ENCODE data around the gene MYH16.
A peak's percentile ranks its signal among the peaks of the same experiment; 100 is the strongest.
"Not testable (repeated sequence)": the region's sequence is repeated elsewhere in the genome, so short reads cannot be mapped to it uniquely, and the experiment has no call there.

The MYH16 gene

GRCh38 chr7:99308461-99309074 lies 35.9 kb downstream of the MYH16 start:
- DNase-seq = no peak

- DNase-seq = no peak
These were observed 36.5 kb downstream of the MYH16 start for GRCh38 chr7:99309111-99309510.

GRCh38 chr7:99310004-99310403 lies 37.4 kb downstream of the MYH16 start:
- DNase-seq = no peak

- DNase-seq = no peak
These were observed 39.1 kb downstream of the MYH16 start for GRCh38 chr7:99311702-99312101.

- peak; percentile 54 for DNase-seq
These were observed 39.9 kb downstream of the MYH16 start for GRCh38 chr7:99312316-99313203.

- no peak for DNase-seq
These were observed 40.5 kb downstream of the MYH16 start for GRCh38 chr7:99313204-99313573.

- no peak for DNase-seq
These were observed 41.9 kb downstream of the MYH16 start for GRCh38 chr7:99314504-99314903.

- no peak for DNase-seq
These were observed 47.7 kb downstream of the MYH16 start for GRCh38 chr7:99320371-99320770.

GRCh38 chr7:99322659-99323058 lies 50.0 kb downstream of the MYH16 start:
- DNase-seq = not testable (repeated sequence)

GRCh38 chr7:99324559-99324958 lies 51.9 kb downstream of the MYH16 start:
- no peak for DNase-seq

GRCh38 chr7:99325001-99325493 lies 52.4 kb downstream of the MYH16 start:
- no peak for DNase-seq

GRCh38 chr7:99325592-99326407 lies 53.2 kb downstream of the MYH16 start, which contains the start of gene ARPC1A:
TSS of gene ARPC1A (plus strand) at chr7:99325898. CDS start at chr7:99333354, 7,456 bp downstream.
- DNase-seq = peak; percentile 91

- DNase-seq = no peak
These were observed 53.8 kb downstream of the MYH16 start for GRCh38 chr7:99326408-99326782.

- DNase-seq = not testable (repeated sequence)
These were observed 57.8 kb downstream of the MYH16 start for GRCh38 chr7:99330314-99330961.

GRCh38 chr7:99331002-99331401 lies 58.4 kb downstream of the MYH16 start:
- DNase-seq = no peak

- DNase-seq = no peak
These were observed 67.0 kb downstream of the MYH16 start for GRCh38 chr7:99339595-99339994.

GRCh38 chr7:99340659-99341058 lies 68.0 kb downstream of the MYH16 start:
- no peak for DNase-seq

- no peak for DNase-seq
These were observed 71.5 kb downstream of the MYH16 start for GRCh38 chr7:99344061-99344647.

- DNase-seq = not testable (repeated sequence)
These were observed 78.0 kb downstream of the MYH16 start for GRCh38 chr7:99350641-99351040.

- DNase-seq = no peak
These were observed 79.6 kb downstream of the MYH16 start for GRCh38 chr7:99352247-99352646.

GRCh38 chr7:99355098-99355497 lies 82.5 kb downstream of the MYH16 start:
- no peak for DNase-seq
